A673 (cell line): ENCODE data around the gene SNRNP25. TPM values are rescaled to one million over a fixed set of nuclear protein-coding genes. Genes with fewer than 3 reads are reported as not detected.

Experiments used
- BruUV-seq: library from RNA; stranded (reverse); fragments of 400-500 nt; replicated peaks from 2 replicates; lab custom pipeline; 2021; lab: Mats Ljungman, UMichigan
- CTCF ChIA-PET: fragments of 300-600 bp; sonication (Branson Sonifier 250); formaldehyde crosslinking; loops from one replicate; lab custom pipeline; 2022; ENCODE audit warnings: antibody characterized with exemption; lab: Charles Lee
- POLR2A ChIA-PET: fragments of 300-600 bp; sonication (Branson Sonifier 250); formaldehyde crosslinking; loops from one replicate; lab custom pipeline; 2022; ENCODE audit warnings: antibody characterized with exemption; ENCODE audit not compliant: low non-redundant PET; lab: Charles Lee
- DNase-seq: peaks from one replicate; pipeline ENCODE4 v3.0.0-alpha.2; 2015; ENCODE audit warnings: low spot score
- H3K27ac ChIP-seq: fragments of 200-600 bp; sonication (generic); 2 replicates; pipeline ENCODE4 v1.5.1; 2016; ENCODE audit warnings: mixed run types, low read depth, mild to moderate bottlenecking, mixed read lengths, antibody characterized with exemption, low read length; ENCODE audit not compliant: poor library complexity, severe bottlenecking
- H3K27me3 ChIP-seq: fragments of 200-600 bp; sonication (generic); replicated peaks from 2 replicates; pipeline ENCODE4 v1.6.1; 2017; ENCODE audit warnings: mixed run types, low read depth, mild to moderate bottlenecking, mixed read lengths, antibody characterized with exemption, low read length; ENCODE audit not compliant: insufficient read depth, poor library complexity
- H3K36me3 ChIP-seq: fragments of 200-600 bp; sonication (generic); 2 replicates; pipeline ENCODE4 v1.6.1; 2016; ENCODE audit warnings: mixed run types, mild to moderate bottlenecking, mixed read lengths, antibody characterized with exemption, low read length; ENCODE audit not compliant: insufficient read depth, poor library complexity, severe bottlenecking
- H3K4me1 ChIP-seq: fragments of 200-600 bp; sonication (generic); 2 replicates; pipeline ENCODE4 v1.6.1; 2017; ENCODE audit warnings: mixed run types, mild to moderate bottlenecking, mixed read lengths, antibody characterized with exemption, low read length; ENCODE audit not compliant: insufficient read depth, poor library complexity, severe bottlenecking
- H3K4me3 ChIP-seq: fragments of 200-600 bp; sonication (generic); 2 replicates; pipeline ENCODE4 v1.5.1; 2016; ENCODE audit warnings: low read depth, mixed run types, mild to moderate bottlenecking, mixed read lengths, low read length; ENCODE audit not compliant: poor library complexity, severe bottlenecking
- H3K9me3 ChIP-seq: fragments of 200-600 bp; sonication (generic); 2 replicates; pipeline ENCODE4 v1.6.1; 2016; ENCODE audit warnings: mixed run types, low read depth, mild to moderate bottlenecking, mixed read lengths, antibody characterized with exemption, low read length; ENCODE audit not compliant: poor library complexity, severe bottlenecking
- CTCF ChIP-seq: fragments of 300-800, 200-600 bp; sonication (generic); conservative IDR thresholded peaks from 2 replicates; pipeline ENCODE4 v1.5.1; 2017; ENCODE audit warnings: low read depth, mild to moderate bottlenecking, antibody characterized with exemption, low read length, moderate library complexity, mixed read lengths
- EZH2 ChIP-seq: fragments of 200-600 bp; sonication (generic); IDR thresholded peaks from 2 replicates; pipeline ENCODE4 v1.6.1; 2017; ENCODE audit warnings: borderline replicate concordance, low read depth, mild to moderate bottlenecking, mixed read lengths, antibody characterized with exemption, low read length; ENCODE audit not compliant: poor library complexity, severe bottlenecking
- intact Hi-C: fragments of 100-400 bp; cut with micrococcal nuclease; formaldehyde crosslinking; loops from one replicate; pipeline ENCODE4 v1.10.0; 2022; ENCODE audit not compliant: unreplicated experiment
- total RNA-seq: library from RNA; stranded (reverse); gene quantifications from 2 replicates; pipeline ENCODE4 v1.2.3, GENCODE V29; 2021

The SNRNP25 gene
- total RNA-seq, 1 experiment from 2014 or later: 54.9 TPM

- Histone ChIP-seq H3K27me3 (no peaks in the 10 kb centered on the region), H3K4me1 (no peaks in the 10 kb centered on the region), H3K36me3 (peaks cover 37% of the 10 kb centered on the region), H3K4me3 (no peak overlapping the region), H3K9me3 (no peaks in the 10 kb centered on the region), H3K27ac (no peak overlapping the region)
- intact Hi-C loops: no loop called here
- DNase-seq: no peak
- ChIA-PET POLR2A (no interaction called here), CTCF (no interaction called here)
- TF ChIP-seq EZH2 (no peak), CTCF (no peak)
- no TSS peak for BruUV-seq
Measured at GRCh38 chr16:85407-85782, 31.8 kb downstream of the SNRNP25 start.

- intact Hi-C loops: no loop called here
- peaks cover 2% of the 10 kb centered on the region for H3K4me1 ChIP-seq
- CTCF ChIA-PET: no interaction called here
- H3K27me3 ChIP-seq: no peaks in the 10 kb centered on the region
- POLR2A ChIA-PET: no interaction called here
- H3K4me3 ChIP-seq: no peak overlapping the region
- DNase-seq: no peak
- peaks cover 40% of the 10 kb centered on the region for H3K36me3 ChIP-seq
- no peak overlapping the region for H3K27ac ChIP-seq
- BruUV-seq: TSS peak; percentile 86
- TF ChIP-seq CTCF: no peak
- no peak for TF ChIP-seq EZH2
- no peaks in the 10 kb centered on the region for H3K9me3 ChIP-seq
Measured at GRCh38 chr16:85865-86264, 32.2 kb downstream of the SNRNP25 start.

GRCh38 chr16:86483-86952, 32.9 kb downstream of the SNRNP25 start:
- peaks cover 40% of the 10 kb centered on the region for H3K36me3 ChIP-seq
- no peak for DNase-seq
- BruUV-seq: no TSS peak
- peaks cover 8% of the 10 kb centered on the region for H3K4me1 ChIP-seq
- H3K9me3 ChIP-seq: no peaks in the 10 kb centered on the region
- H3K4me3 ChIP-seq: no peak overlapping the region
- intact Hi-C loops: no loop called here
- TF ChIP-seq CTCF (no peak), EZH2 (no peak)
- CTCF ChIA-PET: no interaction called here
- no peaks in the 10 kb centered on the region for H3K27me3 ChIP-seq
- H3K27ac ChIP-seq: no peak overlapping the region
- POLR2A ChIA-PET: interaction anchor here (0.6 kb wide), 1 partner anchor 1505 kb away, joined by 3 read pairs; no protein-coding TSS in a partner anchor
